ENCODE measurements around the gene STUM.

- no peak for TF ChIP-seq SMC3 (IDR thresholded peaks at IDR 0.05)
- TF ChIP-seq EP300 (IDR thresholded peaks at IDR 0.05), result no peak
- no peak for TF ChIP-seq CTCF (IDR thresholded peaks at IDR 0.05)
- TF ChIP-seq CEBPB (IDR thresholded peaks at IDR 0.05), result no peak
- no peak for TF ChIP-seq POLR2A (IDR thresholded peaks at IDR 0.05; ENCODE audit: low read length)
- no peak for TF ChIP-seq JUN (IDR thresholded peaks at IDR 0.05)
Measured at GRCh38 chr1:226650236-226650841, 101.8 kb downstream of the STUM start.

Measured in A549 (cell line).